AG04450 (cell line): ENCODE data around the gene C15orf39. TPM values are rescaled to one million over a fixed set of nuclear protein-coding genes. Genes with fewer than 3 reads are reported as not detected.
"Not testable (repeated sequence)": the region's sequence is repeated elsewhere in the genome, so short reads cannot be mapped to it uniquely, and the experiment has no call there.

ENCODE experiments used
- CTCF ChIA-PET: fragments of 300-600, 350-600 bp; formaldehyde crosslinking; extraction: SDS; loops from one replicate; lab custom pipeline; 2022; ENCODE audit warnings: antibody characterized with exemption, inconsistent platforms; lab: Charles Lee
- POLR2A ChIA-PET: fragments of 350-600 bp; formaldehyde crosslinking; extraction: SDS; loops from one replicate; lab custom pipeline; 2021; ENCODE audit warnings: antibody characterized with exemption, inconsistent platforms; lab: Yijun Ruan, JAX
- DNase-seq: peaks from one replicate; pipeline ENCODE4 v3.0.0-alpha.2; 2011; ENCODE audit warnings: low read depth, low spot score
- H3K27ac ChIP-seq: one replicate; pipeline ENCODE4 v1.5.1; 2012; ENCODE audit warnings: low read depth, low read length, control low read depth
- H3K27me3 ChIP-seq: one replicate; pipeline ENCODE4 v1.6.0; 2012; ENCODE audit warnings: low read length; ENCODE audit not compliant: control insufficient read depth, insufficient read depth
- H3K4me3 ChIP-seq: 2 replicates; pipeline ENCODE4 v1.5.1; 2011; ENCODE audit warnings: mild to moderate bottlenecking, low read depth, low read length, control low read depth
- H3K9me3 ChIP-seq: 2 replicates; pipeline ENCODE4 v1.5.1; 2012; ENCODE audit warnings: low read length; ENCODE audit not compliant: control insufficient read depth, insufficient read depth
- polyA plus RNA-seq: library from polyadenylated mRNA; depleted of rRNA; stranded (reverse); fragments of >200 nt; gene quantifications from 2 replicates; pipeline ENCODE4 v1.2.3, GENCODE V29; 2011
- TF ChIP-seq, protein P1 (sequence below): IDR thresholded peaks from 2 replicates; pipeline ENCODE4 v1.5.1; 2011; ENCODE audit warnings: low read depth, low read length, control low read depth, inconsistent platforms

Gene C15orf39
- polyA plus RNA-seq, 1 experiment, result 2.1 TPM

GRCh38 chr15:75213768-75214221, 12.1 kb downstream of the C15orf39 start:
- TF ChIP-seq, protein P1, sequence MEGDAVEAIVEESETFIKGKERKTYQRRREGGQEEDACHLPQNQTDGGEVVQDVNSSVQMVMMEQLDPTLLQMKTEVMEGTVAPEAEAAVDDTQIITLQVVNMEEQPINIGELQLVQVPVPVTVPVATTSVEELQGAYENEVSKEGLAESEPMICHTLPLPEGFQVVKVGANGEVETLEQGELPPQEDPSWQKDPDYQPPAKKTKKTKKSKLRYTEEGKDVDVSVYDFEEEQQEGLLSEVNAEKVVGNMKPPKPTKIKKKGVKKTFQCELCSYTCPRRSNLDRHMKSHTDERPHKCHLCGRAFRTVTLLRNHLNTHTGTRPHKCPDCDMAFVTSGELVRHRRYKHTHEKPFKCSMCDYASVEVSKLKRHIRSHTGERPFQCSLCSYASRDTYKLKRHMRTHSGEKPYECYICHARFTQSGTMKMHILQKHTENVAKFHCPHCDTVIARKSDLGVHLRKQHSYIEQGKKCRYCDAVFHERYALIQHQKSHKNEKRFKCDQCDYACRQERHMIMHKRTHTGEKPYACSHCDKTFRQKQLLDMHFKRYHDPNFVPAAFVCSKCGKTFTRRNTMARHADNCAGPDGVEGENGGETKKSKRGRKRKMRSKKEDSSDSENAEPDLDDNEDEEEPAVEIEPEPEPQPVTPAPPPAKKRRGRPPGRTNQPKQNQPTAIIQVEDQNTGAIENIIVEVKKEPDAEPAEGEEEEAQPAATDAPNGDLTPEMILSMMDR, result no peak
- no peak for DNase-seq
- ChIA-PET CTCF (no interaction called here), POLR2A (no interaction called here)
- Histone ChIP-seq H3K4me3 (no peak overlapping the region), H3K27ac (no peak overlapping the region), H3K9me3 (no peaks in the 10 kb centered on the region), H3K27me3 (no peaks in the 10 kb centered on the region)

DNA sequence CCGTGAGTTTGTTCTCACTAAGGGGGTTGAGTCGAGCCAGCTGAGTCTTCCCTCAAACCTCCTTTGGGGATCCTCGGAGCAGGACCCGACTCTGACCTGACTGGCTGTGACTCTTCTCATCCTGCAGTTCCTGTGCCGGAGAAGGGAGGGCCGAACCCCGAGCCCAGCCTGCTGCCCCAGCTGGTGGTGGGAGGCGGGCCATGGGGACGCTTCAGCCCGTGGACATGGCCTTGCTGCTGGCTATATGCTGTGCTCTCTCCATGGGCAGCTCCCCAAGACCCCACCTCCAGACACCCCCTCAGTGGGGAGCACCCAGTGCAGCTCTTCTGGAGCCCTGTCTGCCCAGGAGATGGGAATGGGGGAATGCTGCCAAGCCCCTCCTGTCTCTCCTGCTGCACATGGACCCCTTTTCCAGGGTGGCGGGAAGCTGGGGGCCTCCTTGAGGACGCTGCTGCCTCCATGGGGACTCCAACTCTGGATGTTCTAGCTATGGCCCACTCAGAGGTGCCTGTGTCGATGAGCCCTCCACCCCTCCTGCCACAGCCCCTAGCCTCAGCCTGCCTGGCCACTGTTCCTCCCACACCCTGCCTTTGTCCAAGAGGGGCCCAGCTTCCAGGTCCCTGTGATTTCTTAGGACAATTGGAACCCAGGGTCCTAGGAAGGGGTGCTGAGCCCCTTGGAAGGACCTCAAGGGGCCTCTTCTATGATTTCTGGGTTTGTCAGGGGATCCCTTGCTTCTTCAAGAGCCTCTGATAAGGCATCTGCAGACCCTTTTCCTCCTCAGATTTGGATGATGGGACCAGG, 12.8 kb downstream of the C15orf39 start:
- TF ChIP-seq, protein P1, result no peak
- ChIA-PET CTCF (interaction anchor here (0.9 to 1.1 kb wide), 2 partner anchors 10 to 13 kb away, joined by 4 read pairs; partner anchors contain the start of gene C15orf39), POLR2A (no interaction called here)
- Histone ChIP-seq H3K27ac (no peak overlapping the region), H3K4me3 (no peak overlapping the region), H3K27me3 (no peaks in the 10 kb centered on the region), H3K9me3 (no peaks in the 10 kb centered on the region)
- no peak for DNase-seq

GRCh38 chr15:75215107-75216004, 13.7 kb downstream of the C15orf39 start:
- Histone ChIP-seq H3K27ac (no peak overlapping the region), H3K4me3 (no peak overlapping the region), H3K27me3 (no peaks in the 10 kb centered on the region), H3K9me3 (no peaks in the 10 kb centered on the region)
- no peak for DNase-seq
- TF ChIP-seq, protein P1, result no peak
- ChIA-PET CTCF (interaction anchor here (0.6 to 1.1 kb wide), 3 partner anchors 11 to 246 kb away, joined by 4 to 5 read pairs (median 4); partner anchors contain the start of gene C15orf39), POLR2A (interaction anchor here (0.7 to 1.4 kb wide), 2 partner anchors 11 to 172 kb away, joined by 3 to 4 read pairs; no protein-coding TSS in a partner anchor)

DNA sequence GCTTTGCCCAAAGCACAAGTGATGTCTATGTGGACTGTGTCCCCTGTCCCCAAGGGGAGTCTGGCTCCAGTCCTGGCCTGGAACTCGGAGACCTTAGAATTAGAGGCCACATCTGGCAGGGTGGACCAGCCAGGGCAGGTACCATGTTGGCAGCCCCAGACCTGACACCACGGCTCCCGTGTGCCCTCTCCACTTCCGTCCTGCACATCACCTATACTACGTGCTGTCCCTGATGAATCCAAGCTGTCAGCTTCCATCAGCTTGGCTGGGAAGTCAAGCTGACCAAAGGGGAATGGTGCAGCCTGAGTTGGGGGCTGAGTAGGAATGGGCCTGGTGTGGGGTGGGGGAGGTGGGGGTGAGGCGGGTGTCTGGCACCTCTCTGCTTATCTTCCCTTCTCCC, 15.3 kb downstream of the C15orf39 start:
- peaks cover 4% of the 10 kb centered on the region for H3K27me3 ChIP-seq
- no peak for DNase-seq
- POLR2A ChIA-PET, result interaction anchor here (1.4 kb wide), 1 partner anchor 173 kb away, joined by 4 read pairs; no protein-coding TSS in a partner anchor
- no peak overlapping the region for H3K4me3 ChIP-seq
- TF ChIP-seq, protein P1, result no peak
- H3K9me3 ChIP-seq, result no peaks in the 10 kb centered on the region
- H3K27ac ChIP-seq, result no peak overlapping the region
- CTCF ChIA-PET, result no interaction called here

GRCh38 chr15:75217574-75217973, 15.9 kb downstream of the C15orf39 start:
- H3K4me3 ChIP-seq, H3K27ac ChIP-seq, DNase-seq, H3K27me3 ChIP-seq, CTCF ChIA-PET, POLR2A ChIA-PET, H3K9me3 ChIP-seq: not testable (repeated sequence)

GRCh38 chr15:75219507-75219929, 17.8 kb downstream of the C15orf39 start:
- H3K27ac ChIP-seq, DNase-seq, H3K4me3 ChIP-seq, H3K9me3 ChIP-seq, H3K27me3 ChIP-seq, CTCF ChIA-PET: not testable (repeated sequence)
- POLR2A ChIA-PET, result interaction anchor here (0.6 kb wide), 1 partner anchor 80 kb away, joined by 3 read pairs; no protein-coding TSS in a partner anchor
